KOPT-K1 (cell line): ENCODE results near the gene MAN1A1.

Experiments used
- H3K27ac ChIP-seq: fragments of 200-600 bp; sonication (generic); 2 replicates; pipeline ENCODE4 v1.5.1; 2016; ENCODE audit warnings: antibody characterized with exemption, mild to moderate bottlenecking, low read depth, low read length; ENCODE audit not compliant: poor library complexity, severe bottlenecking
- H3K36me3 ChIP-seq: fragments of 200-600 bp; sonication (generic); 2 replicates; pipeline ENCODE4 v1.5.1; 2017; ENCODE audit warnings: antibody characterized with exemption, mild to moderate bottlenecking, low read length, moderate library complexity; ENCODE audit not compliant: insufficient read depth
- H3K9me3 ChIP-seq: fragments of 200-600 bp; sonication (generic); 2 replicates; pipeline ENCODE4 v1.5.1; 2017; ENCODE audit warnings: antibody characterized with exemption, low read length, mild to moderate bottlenecking; ENCODE audit not compliant: insufficient read depth, poor library complexity, severe bottlenecking

Gene MAN1A1

GRCh38 chr6:119209452-119210205 is 139.9 kb downstream of the MAN1A1 start:
- Histone ChIP-seq H3K27ac (no peak overlapping the region), H3K9me3 (no peaks in the 10 kb centered on the region), H3K36me3 (no peaks in the 10 kb centered on the region)

GRCh38 chr6:119207971-119208725 is 141.4 kb downstream of the MAN1A1 start:
- H3K27ac ChIP-seq, result no peak overlapping the region
- H3K36me3 ChIP-seq, result peaks cover 10% of the 10 kb centered on the region; the same call in 1 of the 2 replicates

GRCh38 chr6:119207327-119207726 is 142.2 kb downstream of the MAN1A1 start:
- Histone ChIP-seq H3K9me3 (no peaks in the 10 kb centered on the region), H3K27ac (no peak overlapping the region), H3K36me3 (peaks cover 19% of the 10 kb centered on the region; the same call in 1 of the 2 replicates)

More at GRCh38 chr6:119207971-119208725, 141.4 kb downstream of the MAN1A1 start:
- no peaks in the 10 kb centered on the region for H3K9me3 ChIP-seq

GRCh38 chr6:119205911-119206618 is 143.5 kb downstream of the MAN1A1 start:
- Histone ChIP-seq H3K36me3 (peaks cover 27% of the 10 kb centered on the region), H3K9me3 (no peaks in the 10 kb centered on the region), H3K27ac (no peak overlapping the region)

- H3K36me3 ChIP-seq, result peaks cover 38% of the 10 kb centered on the region
These were observed 144.8 kb downstream of the MAN1A1 start for GRCh38 chr6:119204719-119205118.

GRCh38 chr6:119201480-119201879 is 148.1 kb downstream of the MAN1A1 start:
- no peak overlapping the region for H3K27ac ChIP-seq
- H3K36me3 ChIP-seq, result peaks cover 53% of the 10 kb centered on the region
- no peaks in the 10 kb centered on the region for H3K9me3 ChIP-seq

More at GRCh38 chr6:119204719-119205118, 144.8 kb downstream of the MAN1A1 start:
- Histone ChIP-seq H3K27ac (no peak overlapping the region), H3K9me3 (no peaks in the 10 kb centered on the region)

- Histone ChIP-seq H3K36me3 (peaks cover 61% of the 10 kb centered on the region), H3K9me3 (no peaks in the 10 kb centered on the region), H3K27ac (no peak overlapping the region)
These were observed 148.9 kb downstream of the MAN1A1 start for GRCh38 chr6:119200512-119201175.

- Histone ChIP-seq H3K27ac (no peak overlapping the region), H3K9me3 (no peaks in the 10 kb centered on the region), H3K36me3 (peaks cover 60% of the 10 kb centered on the region)
These were observed 152.3 kb downstream of the MAN1A1 start for GRCh38 chr6:119197271-119197670.

GRCh38 chr6:119196715-119197114 is 152.8 kb downstream of the MAN1A1 start:
- peaks cover 59% of the 10 kb centered on the region for H3K36me3 ChIP-seq
- H3K9me3 ChIP-seq, result no peaks in the 10 kb centered on the region

GRCh38 chr6:119195848-119196247 is 153.7 kb downstream of the MAN1A1 start:
- no peaks in the 10 kb centered on the region for H3K9me3 ChIP-seq
- peaks cover 50% of the 10 kb centered on the region for H3K36me3 ChIP-seq
- no peak overlapping the region for H3K27ac ChIP-seq

More at GRCh38 chr6:119196715-119197114, 152.8 kb downstream of the MAN1A1 start:
- no peak overlapping the region for H3K27ac ChIP-seq

- Histone ChIP-seq H3K36me3 (peaks cover 47% of the 10 kb centered on the region), H3K9me3 (no peaks in the 10 kb centered on the region), H3K27ac (no peak overlapping the region)
These were observed 154.4 kb downstream of the MAN1A1 start for GRCh38 chr6:119195204-119195603.

GRCh38 chr6:119193707-119194106 is 155.9 kb downstream of the MAN1A1 start:
- Histone ChIP-seq H3K36me3 (peaks cover 48% of the 10 kb centered on the region), H3K27ac (no peak overlapping the region), H3K9me3 (no peaks in the 10 kb centered on the region)

- no peaks in the 10 kb centered on the region for H3K9me3 ChIP-seq
- no peak overlapping the region for H3K27ac ChIP-seq
- H3K36me3 ChIP-seq, result peaks cover 59% of the 10 kb centered on the region
These were observed 157.4 kb downstream of the MAN1A1 start for GRCh38 chr6:119192200-119192599.

GRCh38 chr6:119190176-119190575 is 159.4 kb downstream of the MAN1A1 start:
- Histone ChIP-seq H3K9me3 (no peaks in the 10 kb centered on the region), H3K27ac (no peak overlapping the region), H3K36me3 (peaks cover 53% of the 10 kb centered on the region)
